Common myeloid progenitor, CD34-positive (primary cell): ENCODE measurements around the gene SEBOX.
"Not testable (repeated sequence)": the region's sequence is repeated elsewhere in the genome, so short reads cannot be mapped to it uniquely, and the experiment has no call there.

Experiments used
- CTCF ChIA-PET: fragments of 350-600 bp; sonication (Branson Sonifier 250); formaldehyde crosslinking; loops from one replicate; lab custom pipeline; 2021; ENCODE audit warnings: antibody characterized with exemption; lab: Charles Lee
- POLR2A ChIA-PET: fragments of 350-600 bp; sonication (Branson Sonifier 250); formaldehyde crosslinking; loops from one replicate; lab custom pipeline; 2021; ENCODE audit warnings: antibody characterized with exemption; lab: Charles Lee
- DNase-seq, 3 donors: peaks; one replicate each; pipeline versions ENCODE4 v3.0.0 to v3.0.0-alpha.2; 2013
- H3K27ac ChIP-seq, 2 experiments: 1 replicate in 1 of 2; 2 replicates in 1 of 2; pipeline ENCODE4 v1.7.0; 2013; ENCODE audit warnings: inconsistent platforms in 2 of 2, low read length in 2 of 2, mild to moderate bottlenecking in 2 of 2, low read depth in 1 of 2, moderate library complexity in 1 of 2; ENCODE audit not compliant: severe bottlenecking in 2 of 2, insufficient read depth in 1 of 2, poor library complexity in 1 of 2
- H3K27me3 ChIP-seq, 5 experiments: replicated peaks in 2 of 5; 1 replicate in 3 of 5; 2 replicates in 2 of 5; pipeline versions ENCODE4 v1.6.1 to v1.7.0; 2013; ENCODE audit warnings: low read length in 4 of 5, mild to moderate bottlenecking in 2 of 5, moderate library complexity in 2 of 5, inconsistent platforms in 1 of 5; ENCODE audit not compliant: insufficient read depth in 5 of 5, control insufficient read depth in 4 of 5
- H3K36me3 ChIP-seq, 4 experiments: 1 replicate in 2 of 4; 2 replicates in 2 of 4; pipeline versions ENCODE4 v1.6.1 to v1.7.0; 2013; ENCODE audit warnings: low read length in 3 of 4, control low read depth in 1 of 4, mild to moderate bottlenecking in 1 of 4; ENCODE audit not compliant: control insufficient read depth in 4 of 4, insufficient read depth in 4 of 4
- H3K4me1 ChIP-seq, 4 experiments: 1 replicate in 3 of 4; 2 replicates in 1 of 4; pipeline versions ENCODE4 v1.6.1 to v1.7.1; 2013; ENCODE audit warnings: low read length in 3 of 4, mild to moderate bottlenecking in 3 of 4, control low read depth in 1 of 4, inconsistent platforms in 1 of 4, moderate library complexity in 1 of 4; ENCODE audit not compliant: control insufficient read depth in 4 of 4, insufficient read depth in 4 of 4; ENCODE audit errors: control extremely low read depth in 1 of 4
- H3K4me3 ChIP-seq, 7 experiments: 1 replicate in 4 of 7; 2 replicates in 3 of 7; pipeline versions ENCODE4 v1.5.1 to v1.7.0; 2013; ENCODE audit warnings: mild to moderate bottlenecking in 7 of 7, low read length in 6 of 7, moderate library complexity in 6 of 7, inconsistent platforms in 2 of 7, low read depth in 2 of 7, control low read depth in 1 of 7; ENCODE audit not compliant: insufficient read depth in 4 of 7, control insufficient read depth in 1 of 7; ENCODE audit errors: extremely low read depth in 1 of 7
- H3K9me3 ChIP-seq, 5 experiments: 1 replicate in 4 of 5; 2 replicates in 1 of 5; pipeline versions ENCODE4 v1.6.1 to v1.7.1; 2013; ENCODE audit warnings: low read length in 4 of 5, mild to moderate bottlenecking in 2 of 5, inconsistent platforms in 1 of 5, low read depth in 1 of 5, moderate library complexity in 1 of 5; ENCODE audit not compliant: control insufficient read depth in 4 of 5, insufficient read depth in 2 of 5; ENCODE audit errors: control extremely low read depth in 1 of 5
- whole genome bisulfite sequencing: methylation state at CpG from one replicate; pipeline ENCODE4 v1.1.5; 2013; ENCODE audit not compliant: insufficient coverage; 5-methylcytosine and 5-hydroxymethylcytosine counted together

SEBOX gene

DNA sequence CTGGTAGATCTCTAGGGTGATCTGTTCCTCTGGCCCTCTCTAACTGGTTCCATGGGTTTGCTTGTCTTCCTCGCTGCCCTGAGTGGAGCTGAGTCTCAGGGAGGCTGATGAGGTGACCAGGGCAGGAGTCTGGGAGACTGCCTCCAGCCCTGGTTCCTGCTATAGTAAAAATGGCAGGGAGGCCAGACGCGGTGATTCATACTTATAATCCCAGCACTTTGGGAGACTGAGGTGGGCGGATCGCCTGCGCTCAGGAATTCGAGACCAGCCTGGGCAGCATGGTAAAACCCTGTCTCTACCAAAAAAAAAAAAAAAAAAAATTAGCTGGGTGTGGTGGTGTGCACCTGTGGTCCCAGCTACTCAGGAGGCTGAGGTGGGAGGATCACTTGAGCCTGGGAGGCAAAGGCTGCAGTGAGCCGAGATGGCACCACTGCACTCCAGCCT, 26.2 kb downstream of the SEBOX start:
- peaks cover 7 to 26% (median 20%) of the 10 kb centered on the region in 4 experiments for H3K4me1 ChIP-seq
- POLR2A ChIA-PET, H3K27me3 ChIP-seq, H3K27ac ChIP-seq, DNase-seq, CTCF ChIA-PET, H3K4me3 ChIP-seq, H3K9me3 ChIP-seq: not testable (repeated sequence)
- peaks cover 8 to 43% (median 25%) of the 10 kb centered on the region in 4 experiments for H3K36me3 ChIP-seq
- WGBS = 100% methylated on average over 3 of the region's 8 CpGs

DNA sequence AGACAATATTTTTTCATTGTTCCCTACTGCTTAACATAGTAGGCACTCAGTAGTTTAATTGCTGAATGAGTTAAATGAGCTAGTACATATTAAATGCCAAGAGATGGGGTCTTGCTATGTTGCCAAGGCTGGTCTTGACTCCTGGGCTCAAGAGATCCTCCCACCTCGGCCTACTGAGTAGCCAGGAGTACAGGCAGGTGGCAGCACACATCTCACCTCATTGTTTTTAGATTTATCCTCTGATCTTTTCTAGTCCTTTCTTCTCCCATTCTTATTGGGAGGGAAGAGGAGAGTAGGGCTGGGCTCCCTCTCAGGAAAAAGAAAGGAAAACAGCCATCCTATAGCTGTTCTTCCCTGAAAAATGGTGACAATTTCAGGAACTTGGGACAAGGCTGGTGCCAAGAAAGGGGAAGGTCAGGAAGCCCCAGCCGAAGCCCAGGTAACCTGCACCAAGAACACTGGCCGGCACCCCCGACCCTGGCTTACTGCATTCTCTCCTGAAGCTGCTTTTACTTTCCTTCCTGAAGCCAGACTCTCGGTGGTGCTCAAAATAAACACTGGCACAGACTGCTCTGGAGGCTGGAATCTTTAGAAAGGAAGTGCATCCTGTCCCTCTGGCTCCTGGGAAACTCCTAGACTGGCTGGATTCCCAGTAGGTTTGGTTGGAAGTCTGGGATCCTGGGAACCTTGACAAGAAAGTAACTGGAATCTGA, 26.8 kb downstream of the SEBOX start:
- H3K4me3 ChIP-seq = no peak overlapping the region
- H3K36me3 ChIP-seq = peaks cover 8 to 37% (median 20%) of the 10 kb centered on the region in 4 experiments
- peaks cover 7 to 29% (median 22%) of the 10 kb centered on the region in 4 experiments for H3K4me1 ChIP-seq
- 100% methylated on average over 1 of the region's 5 CpGs for WGBS
- DNase-seq = no peak
- no peaks in the 10 kb centered on the region for H3K9me3 ChIP-seq
- ChIA-PET POLR2A (no interaction called here), CTCF (interaction anchor here (1.3 kb wide), 2 partner anchors 9 to 11 kb away, joined by 6 to 7 read pairs; no protein-coding TSS in a partner anchor)
- no peaks in the 10 kb centered on the region for H3K27me3 ChIP-seq
- H3K27ac ChIP-seq = no peak overlapping the region

DNA sequence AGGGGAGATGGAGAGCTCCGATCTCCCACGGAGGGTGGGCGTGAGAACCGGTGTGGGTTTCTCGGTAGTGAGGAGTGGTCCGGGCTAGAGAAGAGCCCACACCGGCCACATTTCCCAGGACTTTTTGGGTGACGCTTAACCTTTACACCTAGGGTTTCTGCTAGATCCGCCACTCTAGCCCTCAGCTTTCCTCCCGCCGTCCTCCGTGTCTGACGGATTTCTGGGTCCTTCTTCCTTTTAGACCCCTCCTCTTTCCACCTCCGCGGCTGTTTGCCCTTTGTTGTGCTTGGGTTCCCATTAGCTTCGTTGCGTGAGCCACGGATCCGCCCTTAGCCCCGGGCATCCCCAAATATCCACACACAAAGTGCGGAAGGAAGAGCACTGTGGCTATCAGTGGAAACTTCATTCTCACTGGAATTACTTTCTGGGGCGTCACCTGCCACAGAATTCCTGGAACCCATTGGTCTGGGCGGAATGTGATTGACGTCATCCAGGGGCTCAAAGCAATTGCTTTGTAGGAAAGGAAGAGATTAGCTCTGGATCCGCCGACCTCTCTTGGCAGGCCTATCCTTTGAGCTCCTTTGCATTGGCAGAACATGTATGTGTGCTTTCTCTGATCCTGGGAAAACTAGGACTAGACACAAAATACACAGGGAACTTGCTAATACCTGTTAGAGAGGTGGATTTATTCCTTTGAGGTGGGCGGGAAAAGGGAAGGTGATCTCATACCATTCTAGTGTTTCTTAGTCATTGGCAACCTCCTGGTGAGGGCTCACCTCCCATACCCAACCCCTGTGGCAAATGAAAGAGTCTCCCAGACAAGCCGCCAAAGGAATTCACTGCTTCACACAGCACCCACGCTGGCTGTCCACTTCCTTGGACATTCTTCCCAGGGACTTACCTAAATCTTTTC, 28.8 kb downstream of the SEBOX start:
- peak in 2 of 3 donors; percentile 51 to 61 for DNase-seq
- 12% methylated on average over 24 of the region's 29 CpGs for WGBS
- Histone ChIP-seq H3K27ac (peak overlapping the region; percentile 35 to 77), H3K4me3 (peak overlapping the region; percentile 75 to 96 (median 92)), H3K4me1 (peaks cover 7 to 30% (median 22%) of the 10 kb centered on the region in 4 experiments), H3K36me3 (peaks cover 0 to 27% (median 15%) of the 10 kb centered on the region in 4 experiments), H3K27me3 (no peaks in the 10 kb centered on the region), H3K9me3 (no peaks in the 10 kb centered on the region)
- ChIA-PET POLR2A (interaction anchor here (0.6 to 1.5 kb wide), 3 partner anchors 16 to 21 kb away, joined by 3 to 7 read pairs (median 3); partner anchors contain the start of genes POLDIP2 and TMEM97), CTCF (interaction anchor here (1.2 to 1.6 kb wide), 4 partner anchors 10 to 97 kb away, joined by 3 to 9 read pairs (median 5); partner anchors contain the start of gene SEBOX)

DNA sequence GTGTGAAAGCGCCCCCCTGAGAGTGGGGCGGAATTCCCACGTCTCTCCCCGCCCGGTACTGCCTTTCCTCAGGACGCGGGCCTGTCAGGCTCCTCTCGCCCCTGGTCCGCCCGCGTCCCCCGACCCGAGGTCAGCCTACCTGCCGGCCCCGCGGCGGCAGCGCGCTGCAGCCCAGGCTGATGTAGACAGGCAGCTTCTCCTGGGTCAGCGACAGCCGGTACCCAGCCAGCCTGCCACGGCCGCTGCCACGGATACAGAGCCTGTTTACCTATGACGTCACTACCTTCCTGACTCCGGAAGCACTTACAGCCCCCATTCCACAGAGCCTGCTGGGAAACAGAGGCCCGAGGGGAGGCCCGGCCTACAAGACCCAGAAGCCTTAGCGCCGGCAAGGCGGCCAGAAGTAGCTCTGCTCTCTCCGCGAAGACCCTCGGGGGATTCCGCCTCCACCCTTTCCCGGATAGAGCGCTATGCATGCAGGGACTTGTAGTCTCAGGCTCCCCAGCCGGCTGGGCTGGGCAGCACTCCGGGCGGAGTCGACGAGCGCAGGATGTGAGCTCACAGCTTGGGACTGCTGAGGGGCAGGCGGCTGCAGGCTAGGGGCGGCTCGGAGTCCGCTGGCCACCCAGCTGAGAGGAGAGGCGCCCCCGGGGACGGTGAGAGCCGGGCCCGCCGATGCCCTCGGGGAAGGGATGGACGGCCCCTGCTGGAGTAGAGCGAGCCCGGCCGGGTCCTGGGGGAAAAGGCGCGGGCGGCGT, 29.6 kb downstream of the SEBOX start, which contains the start of the genes IFT20 and TNFAIP1:
IFT20 (minus strand) TSS at position 272 of the 758 bp plus-strand sequence. CDS start 3,487 bp downstream, outside the sequence.
TNFAIP1 (plus strand) TSS at position 561 of the 758 bp plus-strand sequence. CDS start 3,761 bp downstream, outside the sequence.
- peak within 1 kb of the TSS; percentile 75 to 96 (median 92) for H3K4me3 ChIP-seq
- CTCF ChIA-PET = interaction anchor here (1.1 to 1.6 kb wide), 5 partner anchors 11 to 96 kb away, joined by 3 to 9 read pairs (median 4); partner anchors contain the start of genes POLDIP2 and SEBOX
- peak; percentile 100 for DNase-seq

DNA sequence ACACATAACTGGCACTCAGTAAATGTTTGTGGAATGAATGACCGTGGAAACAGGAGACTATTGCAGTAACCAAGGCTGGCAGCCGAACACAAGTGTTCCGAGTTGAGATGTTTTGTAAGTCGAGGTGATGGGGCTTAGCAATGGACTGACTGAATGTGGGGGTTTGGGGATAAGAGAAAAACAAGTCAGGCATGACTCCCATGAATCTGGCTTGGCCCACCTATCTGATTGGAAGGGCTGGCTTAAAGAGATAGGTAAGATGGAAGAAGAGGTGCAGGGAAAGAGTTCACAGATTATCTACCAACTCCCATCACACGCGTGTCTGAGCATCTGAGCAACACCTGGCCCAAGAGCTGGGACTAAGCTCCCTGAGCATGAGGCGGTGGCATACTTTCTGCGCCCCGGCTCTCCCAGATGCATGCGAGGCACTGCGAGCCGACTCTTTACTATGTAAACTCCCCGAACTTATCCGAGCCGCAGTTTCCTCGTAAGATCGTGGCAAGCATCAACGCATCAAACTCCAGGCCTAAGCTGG, 30.3 kb downstream of the SEBOX start:
- no peaks in the 10 kb centered on the region for H3K9me3 ChIP-seq
- H3K27me3 ChIP-seq = no peaks in the 10 kb centered on the region
- no peak for DNase-seq
- peaks cover 0 to 26% (median 18%) of the 10 kb centered on the region in 4 experiments for H3K36me3 ChIP-seq
- peak overlapping the region; percentile 90 to 97 for H3K27ac ChIP-seq
- ChIA-PET CTCF (interaction anchor here (1.1 to 1.6 kb wide), 5 partner anchors 12 to 95 kb away, joined by 3 to 9 read pairs (median 4); partner anchors contain the start of genes POLDIP2 and SEBOX), POLR2A (interaction anchor here (1.2 to 1.5 kb wide), 2 partner anchors 16 to 23 kb away, joined by 3 to 7 read pairs; partner anchors contain the start of genes POLDIP2 and TMEM97)
- peak overlapping the region; percentile 75 to 96 (median 92) for H3K4me3 ChIP-seq
- 12% methylated on average over 17 of the region's 18 CpGs for WGBS
- peaks cover 7 to 30% (median 22%) of the 10 kb centered on the region in 4 experiments for H3K4me1 ChIP-seq

More for the DNA sequence above, 29.6 kb downstream of the SEBOX start, which contains the start of the genes IFT20 and TNFAIP1:
- no peaks in the 10 kb centered on the region for H3K27me3 ChIP-seq
- peaks cover 7 to 30% (median 22%) of the 10 kb centered on the region in 4 experiments for H3K4me1 ChIP-seq
- under 1% methylated on average over 57 of the region's 62 CpGs for WGBS
- H3K9me3 ChIP-seq = no peaks in the 10 kb centered on the region
- POLR2A ChIA-PET = interaction anchor here (1.2 to 1.5 kb wide), 2 partner anchors 17 to 22 kb away, joined by 3 to 7 read pairs; partner anchors contain the start of genes POLDIP2 and TMEM97
- peak within 1 kb of the TSS; percentile 90 to 97 for H3K27ac ChIP-seq
- H3K36me3 ChIP-seq = peaks cover 0 to 27% (median 18%) of the 10 kb centered on the region in 4 experiments
